Measurements from ENCODE around the gene TOP1. TPM values are rescaled to one million over a fixed set of nuclear protein-coding genes. Genes with fewer than 3 reads are reported as not detected.

TOP1 gene
- total RNA-seq, 1 experiment from 2014 or later, result 81.8 TPM

- POLR2A ChIA-PET, result interaction anchor here (1.5 kb wide), 1 partner anchor 32 kb away, joined by 3 read pairs; no protein-coding TSS in a partner anchor
- peaks cover 63% of the 10 kb centered on the region for H3K4me1 Mint-ChIP-seq
- H3K36me3 Mint-ChIP-seq, result peaks cover 11% of the 10 kb centered on the region
- H3K9me3 Mint-ChIP-seq, result no peaks in the 10 kb centered on the region
- TF ChIP-seq ZNF423 (CRISPR knock-in tag; IDR thresholded peaks at IDR 0.05) (no peak), RORB (CRISPR knock-in tag; IDR thresholded peaks at IDR 0.05) (no peak), GABPB1 (CRISPR knock-in tag; IDR thresholded peaks at IDR 0.05) (0 out of 2 replicates have a peak, but pooled peaks have one; percentile 19), NFATC4 (CRISPR knock-in tag; IDR thresholded peaks at IDR 0.05) (no peak), KAT7 (CRISPR knock-in tag; IDR thresholded peaks at IDR 0.05; ENCODE audit: borderline replicate concordance) (no peak), NR1H2 (CRISPR knock-in tag; IDR thresholded peaks at IDR 0.05) (no peak)
- no peak overlapping the region for H3K27ac Mint-ChIP-seq
- no peak for ATAC-seq
- H3K4me3 Mint-ChIP-seq, result no peak overlapping the region
- peaks cover 33% of the 10 kb centered on the region for H3K27me3 Mint-ChIP-seq (ENCODE audit: low read depth)
- CTCF ChIA-PET, result interaction anchor here (0.5 kb wide), 1 partner anchor 132 kb away, joined by 3 read pairs; no protein-coding TSS in a partner anchor
- no peak for DNase-seq (ENCODE audit: low spot score)
Observed at GRCh38 chr20:41038878-41039404, 10.3 kb downstream of the TOP1 start.

- Mint-ChIP-seq H3K4me3 (no peak overlapping the region), H3K4me1 (peaks cover 55% of the 10 kb centered on the region), H3K27ac (no peak overlapping the region), H3K36me3 (peaks cover 10% of the 10 kb centered on the region), H3K27me3 (ENCODE audit: low read depth) (peaks cover 14% of the 10 kb centered on the region), H3K9me3 (no peaks in the 10 kb centered on the region)
- POLR2A ChIA-PET, result interaction anchor here (0.7 kb wide), 1 partner anchor 323 kb away, joined by 3 read pairs; no protein-coding TSS in a partner anchor
- no peak for TF ChIP-seq PREB (CRISPR knock-in tag; IDR thresholded peaks at IDR 0.05; ENCODE audit: borderline replicate concordance)
- no peak for TF ChIP-seq GTF2I (CRISPR knock-in tag; conservative IDR thresholded peaks at IDR 0.05)
- TF ChIP-seq E2F4 (CRISPR knock-in tag; IDR thresholded peaks at IDR 0.05; ENCODE audit: borderline replicate concordance, low read depth), result no peak
- no peak for TF ChIP-seq ZNF121 (CRISPR knock-in tag; IDR thresholded peaks at IDR 0.05)
- no peak for TF ChIP-seq MLX (CRISPR knock-in tag; IDR thresholded peaks at IDR 0.05)
- no peak for ATAC-seq
- no peak for DNase-seq (ENCODE audit: low spot score)
- CTCF ChIA-PET, result interaction anchor here (0.7 to 1.6 kb wide), 3 partner anchors 34 to 75 kb away, joined by 3 to 6 read pairs (median 4); no protein-coding TSS in a partner anchor
Observed at GRCh38 chr20:41040855-41041254, 12.2 kb downstream of the TOP1 start.

GRCh38 chr20:41041693-41042092 lies 13.1 kb downstream of the TOP1 start:
- Mint-ChIP-seq H3K27me3 (ENCODE audit: low read depth) (peaks cover 6% of the 10 kb centered on the region), H3K9me3 (no peaks in the 10 kb centered on the region), H3K36me3 (peaks cover 4% of the 10 kb centered on the region), H3K27ac (no peak overlapping the region), H3K4me1 (peaks cover 55% of the 10 kb centered on the region), H3K4me3 (no peak overlapping the region)
- CTCF ChIA-PET, result interaction anchor here (1.5 to 1.6 kb wide), 2 partner anchors 51 to 76 kb away, joined by 3 to 6 read pairs; no protein-coding TSS in a partner anchor
- DNase-seq (ENCODE audit: low spot score), result no peak
- ATAC-seq, result no peak
- POLR2A ChIA-PET, result no interaction called here
- TF ChIP-seq FOXK1 (CRISPR knock-in tag; IDR thresholded peaks at IDR 0.05), result no peak
- TF ChIP-seq SMAD3 (CRISPR knock-in tag; IDR thresholded peaks at IDR 0.05; ENCODE audit: borderline replicate concordance), result no peak
- TF ChIP-seq ZNF425 (CRISPR knock-in tag; conservative IDR thresholded peaks at IDR 0.05), result no peak
- no peak for TF ChIP-seq FOXP1 (CRISPR knock-in tag; IDR thresholded peaks at IDR 0.05; ENCODE audit: borderline replicate concordance)
- no peak for TF ChIP-seq ELF4 (CRISPR knock-in tag; IDR thresholded peaks at IDR 0.05; ENCODE audit: low read depth)
- TF ChIP-seq CDX4 (CRISPR knock-in tag; IDR thresholded peaks at IDR 0.05; ENCODE audit: borderline replicate concordance), result no peak
- TF ChIP-seq ZNF138 (CRISPR knock-in tag; conservative IDR thresholded peaks at IDR 0.05), result no peak
- TF ChIP-seq MYBL2 (CRISPR knock-in tag; IDR thresholded peaks at IDR 0.05), result no peak
- TF ChIP-seq HMGA2 (CRISPR knock-in tag; IDR thresholded peaks at IDR 0.05), result no peak
- no peak for TF ChIP-seq ATF2 (CRISPR knock-in tag; IDR thresholded peaks at IDR 0.05; ENCODE audit: borderline replicate concordance, low read depth)
- TF ChIP-seq IRF1 (CRISPR knock-in tag; IDR thresholded peaks at IDR 0.05), result no peak
- no peak for TF ChIP-seq ATF3 (CRISPR knock-in tag; conservative IDR thresholded peaks at IDR 0.05)
- TF ChIP-seq JUN (CRISPR knock-in tag; IDR thresholded peaks at IDR 0.05), result no peak

Measured in WTC11 (cell line).